ENCODE measurements around the gene FBXW7.

The FBXW7 gene

DNA sequence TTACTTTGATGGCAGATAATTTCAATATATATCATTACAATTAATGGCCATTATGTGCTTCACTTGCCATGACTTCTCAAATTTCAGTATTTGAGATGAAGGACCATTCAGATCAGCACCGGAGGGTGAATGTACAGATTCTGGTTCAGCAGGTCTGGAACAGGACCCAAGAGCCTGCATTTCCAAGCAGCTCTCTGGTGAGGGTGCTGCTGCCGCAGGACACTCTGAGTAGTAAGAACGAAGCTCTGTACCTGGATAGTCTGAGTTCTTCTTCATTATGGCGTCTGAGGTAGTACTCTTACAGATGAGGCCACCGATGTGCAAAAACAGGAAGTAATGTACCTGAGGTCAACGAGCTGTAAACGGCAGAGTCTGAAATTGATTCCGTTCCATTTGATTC, 228.2 kb downstream of the FBXW7 start:
- no peaks in the 10 kb centered on the region for H3K9me3 ChIP-seq
- no peaks in the 10 kb centered on the region for H3K36me3 ChIP-seq
- TF ChIP-seq, protein P1, sequence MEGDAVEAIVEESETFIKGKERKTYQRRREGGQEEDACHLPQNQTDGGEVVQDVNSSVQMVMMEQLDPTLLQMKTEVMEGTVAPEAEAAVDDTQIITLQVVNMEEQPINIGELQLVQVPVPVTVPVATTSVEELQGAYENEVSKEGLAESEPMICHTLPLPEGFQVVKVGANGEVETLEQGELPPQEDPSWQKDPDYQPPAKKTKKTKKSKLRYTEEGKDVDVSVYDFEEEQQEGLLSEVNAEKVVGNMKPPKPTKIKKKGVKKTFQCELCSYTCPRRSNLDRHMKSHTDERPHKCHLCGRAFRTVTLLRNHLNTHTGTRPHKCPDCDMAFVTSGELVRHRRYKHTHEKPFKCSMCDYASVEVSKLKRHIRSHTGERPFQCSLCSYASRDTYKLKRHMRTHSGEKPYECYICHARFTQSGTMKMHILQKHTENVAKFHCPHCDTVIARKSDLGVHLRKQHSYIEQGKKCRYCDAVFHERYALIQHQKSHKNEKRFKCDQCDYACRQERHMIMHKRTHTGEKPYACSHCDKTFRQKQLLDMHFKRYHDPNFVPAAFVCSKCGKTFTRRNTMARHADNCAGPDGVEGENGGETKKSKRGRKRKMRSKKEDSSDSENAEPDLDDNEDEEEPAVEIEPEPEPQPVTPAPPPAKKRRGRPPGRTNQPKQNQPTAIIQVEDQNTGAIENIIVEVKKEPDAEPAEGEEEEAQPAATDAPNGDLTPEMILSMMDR (IDR thresholded peaks at IDR 0.05; ENCODE audit: low read depth, low read length), result no peak
- no peaks in the 10 kb centered on the region for H3K27me3 ChIP-seq
- no peak overlapping the region for H3K4me3 ChIP-seq (ENCODE audit: low read depth, low read length)
- no peak for DNase-seq
- H3K4me1 ChIP-seq, result peaks cover 4% of the 10 kb centered on the region; the same call in 1 of the 2 replicates

DNA sequence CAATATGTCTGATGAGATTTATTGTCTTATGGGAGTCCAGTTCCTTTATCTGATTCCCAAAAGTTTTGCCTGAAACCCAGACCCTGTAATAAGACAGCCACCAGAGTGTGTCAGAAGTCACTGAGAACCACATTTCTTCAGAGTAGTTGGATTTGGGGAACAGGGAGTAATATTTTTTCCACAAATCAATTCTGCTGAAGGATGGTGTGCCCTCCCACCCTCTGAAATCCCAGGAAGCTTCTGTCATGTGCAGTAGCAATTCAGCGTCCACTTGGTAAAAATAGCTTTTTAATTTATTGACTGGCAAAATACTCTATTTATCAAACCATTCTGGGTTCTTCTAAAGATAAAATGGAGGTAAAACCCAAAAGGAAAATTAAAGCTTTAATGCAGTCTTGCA, 229.4 kb downstream of the FBXW7 start:
- Histone ChIP-seq H3K27me3 (no peaks in the 10 kb centered on the region), H3K4me1 (peaks cover 4% of the 10 kb centered on the region; the same call in 1 of the 2 replicates), H3K4me3 (ENCODE audit: low read depth, low read length) (no peak overlapping the region), H3K36me3 (no peaks in the 10 kb centered on the region), H3K9me3 (no peaks in the 10 kb centered on the region)
- TF ChIP-seq, protein P1 (IDR thresholded peaks at IDR 0.05; ENCODE audit: low read depth, low read length), result no peak
- no peak for DNase-seq

DNA sequence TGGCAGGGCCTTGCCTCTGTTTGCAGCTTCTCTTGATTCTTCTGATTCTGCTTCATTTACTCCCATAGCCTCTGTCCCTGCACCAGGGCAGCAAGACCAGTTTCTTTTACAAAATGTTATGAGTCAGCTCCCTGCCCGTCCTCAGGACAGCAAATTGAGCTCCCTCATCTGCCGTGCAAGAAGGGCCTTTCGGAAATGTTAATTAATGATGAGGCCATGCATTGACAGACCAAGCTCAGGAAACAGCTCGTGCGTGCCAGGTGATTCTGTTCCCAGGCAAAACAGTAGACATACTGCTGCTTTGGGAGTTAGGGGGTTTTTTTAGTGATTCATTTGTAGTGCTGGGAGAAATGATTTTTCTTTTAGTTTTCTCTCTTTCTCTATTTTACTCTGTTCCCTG, 231.7 kb downstream of the FBXW7 start:
- no peaks in the 10 kb centered on the region for H3K27me3 ChIP-seq
- TF ChIP-seq, protein P1 (IDR thresholded peaks at IDR 0.05; ENCODE audit: low read depth, low read length), result no peak
- no peak overlapping the region for H3K4me3 ChIP-seq (ENCODE audit: low read depth, low read length)
- no peaks in the 10 kb centered on the region for H3K9me3 ChIP-seq
- no peaks in the 10 kb centered on the region for H3K36me3 ChIP-seq
- H3K4me1 ChIP-seq, result no peaks in the 10 kb centered on the region
- no peak for DNase-seq

DNA sequence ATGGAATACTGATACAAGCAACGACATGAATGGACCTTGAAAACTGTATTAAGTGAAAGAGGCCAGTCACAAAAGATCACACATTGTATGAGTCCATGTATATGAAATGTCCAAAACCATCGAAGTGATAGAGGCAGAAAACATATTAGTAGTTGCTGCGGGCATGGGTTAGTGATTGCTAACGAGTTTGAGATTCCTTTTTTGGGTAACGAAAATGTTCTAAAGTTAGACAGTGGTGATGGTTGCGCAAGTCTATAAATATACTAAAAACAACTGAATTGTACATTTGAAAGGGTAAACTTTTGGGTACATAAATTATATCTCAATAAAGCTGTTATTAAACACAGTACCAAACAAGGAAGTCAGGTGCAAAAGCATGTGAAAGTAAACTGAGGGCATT, 234.5 kb downstream of the FBXW7 start:
- Histone ChIP-seq H3K9me3 (no peaks in the 10 kb centered on the region), H3K4me1 (no peaks in the 10 kb centered on the region), H3K27me3 (no peaks in the 10 kb centered on the region), H3K36me3 (no peaks in the 10 kb centered on the region), H3K4me3 (ENCODE audit: low read depth, low read length) (no peak overlapping the region)
- TF ChIP-seq, protein P1 (IDR thresholded peaks at IDR 0.05; ENCODE audit: low read depth, low read length), result no peak
- DNase-seq, result no peak

DNA sequence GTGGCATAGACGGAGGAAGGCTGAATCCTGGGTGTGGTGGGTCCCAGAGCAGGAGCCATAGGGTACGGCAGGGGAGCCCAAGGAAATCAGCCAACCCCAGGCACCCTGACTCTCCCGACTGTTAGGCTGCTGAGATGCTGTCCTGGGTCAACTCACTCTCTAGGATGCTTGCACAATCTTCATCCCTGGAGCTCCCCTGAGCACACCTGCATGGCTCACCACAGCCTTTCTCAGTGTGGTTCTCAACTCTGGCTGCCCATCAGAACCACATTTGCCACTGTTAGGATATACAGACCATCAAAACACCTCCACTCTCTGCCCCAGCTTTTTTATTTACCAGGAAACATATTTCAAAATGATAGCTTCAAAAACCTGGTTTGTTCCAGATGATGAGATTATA, 236.3 kb downstream of the FBXW7 start:
- no peak overlapping the region for H3K4me3 ChIP-seq (ENCODE audit: low read depth, low read length)
- no peaks in the 10 kb centered on the region for H3K9me3 ChIP-seq
- no peak for DNase-seq
- no peaks in the 10 kb centered on the region for H3K4me1 ChIP-seq
- no peaks in the 10 kb centered on the region for H3K27me3 ChIP-seq
- H3K36me3 ChIP-seq, result no peaks in the 10 kb centered on the region
- TF ChIP-seq, protein P1 (IDR thresholded peaks at IDR 0.05; ENCODE audit: low read depth, low read length), result no peak

DNA sequence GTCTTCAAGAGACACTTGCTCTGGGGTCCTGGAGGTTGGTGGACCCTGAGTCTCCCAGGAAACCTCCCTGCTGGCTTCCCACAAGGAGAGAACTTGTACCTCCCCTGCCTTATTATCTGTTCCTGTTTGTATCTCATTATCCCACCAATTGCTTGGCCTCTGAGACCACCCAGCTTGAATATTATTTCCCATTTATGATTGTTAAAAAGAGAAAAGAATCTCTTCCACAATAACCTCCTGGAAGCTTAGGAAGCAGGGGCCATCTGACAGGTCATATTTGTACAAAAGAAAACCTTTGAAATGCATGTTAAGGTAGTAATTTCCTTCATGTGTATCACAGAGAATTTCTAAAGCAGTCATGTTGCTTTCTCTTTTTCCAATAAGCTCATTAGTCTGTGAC, 239.5 kb downstream of the FBXW7 start:
- TF ChIP-seq, protein P1 (IDR thresholded peaks at IDR 0.05; ENCODE audit: low read depth, low read length), result no peak
- H3K4me1 ChIP-seq, result no peaks in the 10 kb centered on the region

More for the DNA sequence above, 239.5 kb downstream of the FBXW7 start:
- Histone ChIP-seq H3K36me3 (no peaks in the 10 kb centered on the region), H3K4me3 (ENCODE audit: low read depth, low read length) (no peak overlapping the region), H3K9me3 (no peaks in the 10 kb centered on the region), H3K27me3 (no peaks in the 10 kb centered on the region)
- no peak for DNase-seq

Measured in BE2C (cell line).